K562 (cell line): ENCODE data around the gene NCR1. TPM values are rescaled to one million over a fixed set of nuclear protein-coding genes. Genes with fewer than 3 reads are reported as not detected.
"Not testable (repeated sequence)": the region's sequence is repeated elsewhere in the genome, so short reads cannot be mapped to it uniquely, and the experiment has no call there.

Experiments
- ATAC-seq: fragments of 200-7000 bp; cut with Tn5 transposase; 3 replicates; pipeline ENCODE4 v1.9.1; 2020; ENCODE audit warnings: moderate library complexity
- BruUV-seq: library from RNA; stranded (reverse); fragments of 400-500 nt; replicated peaks from 2 replicates; lab custom pipeline; 2021; lab: Mats Ljungman, UMichigan
- CTCF ChIA-PET: fragments of 300-600 bp; formaldehyde crosslinking; extraction: SDS; loops from one replicate; lab custom pipeline; 2021; ENCODE audit warnings: low intra/inter-chr PET ratio; lab: Yijun Ruan, JAX
- POLR2A ChIA-PET: fragments of 300-600, 350-650 bp; sonication (Branson Sonifier 250); formaldehyde crosslinking; extraction: SDS; loops from one replicate; lab custom pipeline; 2021; ENCODE audit warnings: antibody characterized with exemption, inconsistent platforms; lab: Yijun Ruan, JAX
- DNase-seq, 4 experiments: peaks; one replicate each; pipeline versions ENCODE4 v3.0.0 to v3.0.0-alpha.2; 2011 to 2018; ENCODE audit warnings: low spot score in 3 of 4, mixed read lengths in 3 of 4; ENCODE audit errors: extremely low read depth in 1 of 4
- FAIRE-seq: peaks from 2 replicates; lab custom pipeline; 2011; peaks lifted over from hg19 to GRCh38; lab: Jason Lieb, UNC
- H2AFZ ChIP-seq: 2 replicates; pipeline ENCODE4 v1.6.0; 2011; ENCODE audit warnings: low read depth, low read length, control low read depth, inconsistent platforms
- H3K27ac ChIP-seq: fragments of 200-600 bp; 3 replicates; pipeline ENCODE4 v1.8.0; 2011; ENCODE audit warnings: low read depth, mild to moderate bottlenecking, control low read depth, inconsistent platforms, low read length, moderate library complexity, mixed read lengths; ENCODE audit errors: extremely low read depth
- H3K27me3 ChIP-seq, 2 experiments: fragments of 300-600 bp in 1 of 2; 2 replicates in 1 of 2; 3 replicates in 1 of 2; pipeline versions ENCODE4 v1.6.0 to v1.8.0; 2011; ENCODE audit warnings: inconsistent platforms in 2 of 2, low read length in 2 of 2, mild to moderate bottlenecking in 1 of 2, mixed read lengths in 1 of 2, moderate library complexity in 1 of 2; ENCODE audit not compliant: control insufficient read depth in 2 of 2, insufficient read depth in 2 of 2
- H3K36me3 ChIP-seq: fragments of 300-600 bp; 3 replicates; pipeline ENCODE4 v1.8.0; 2011; ENCODE audit warnings: mild to moderate bottlenecking, low read length, inconsistent platforms; ENCODE audit not compliant: control insufficient read depth, insufficient read depth
- H3K4me1 ChIP-seq, 2 experiments: fragments of 200-600 bp in 1 of 2; replicated peaks in 1 of 2; 2 replicates in 1 of 2; 3 replicates in 1 of 2; pipeline versions ENCODE4 v1.5.1 to v1.8.0; 2011; ENCODE audit warnings: inconsistent platforms in 2 of 2, low read length in 2 of 2, mild to moderate bottlenecking in 1 of 2, mixed read lengths in 1 of 2, moderate library complexity in 1 of 2; ENCODE audit not compliant: control insufficient read depth in 2 of 2, insufficient read depth in 2 of 2
- H3K4me2 ChIP-seq: 2 replicates; pipeline ENCODE4 v1.6.1; 2011; ENCODE audit warnings: low read length, control low read depth, inconsistent platforms, mixed read lengths; ENCODE audit not compliant: insufficient read depth
- H3K4me3 ChIP-seq: fragments of 200-600 bp; sonication (generic), shearing (Covaris generic); 2 replicates; pipeline ENCODE4 v1.5.1; 2016; ENCODE audit warnings: control low read depth, inconsistent platforms
- H3K79me2 ChIP-seq: fragments of 200-600 bp; 3 replicates; pipeline ENCODE4 v1.8.0; 2011; ENCODE audit warnings: low read length, inconsistent platforms; ENCODE audit not compliant: control insufficient read depth, insufficient read depth
- H3K9ac ChIP-seq, 2 experiments: 2 replicates each; pipeline versions ENCODE4 v1.6.0 to v1.6.1; 2011; ENCODE audit warnings: low read depth in 2 of 2, low read length in 2 of 2, control low read depth in 1 of 2, inconsistent platforms in 1 of 2, mild to moderate bottlenecking in 1 of 2, mixed read lengths in 1 of 2; ENCODE audit not compliant: insufficient read depth in 1 of 2
- H3K9me1 ChIP-seq: one replicate; pipeline ENCODE4 v1.6.0; 2011; ENCODE audit warnings: inconsistent platforms, mild to moderate bottlenecking, low read length, moderate library complexity; ENCODE audit not compliant: control insufficient read depth, insufficient read depth
- H3K9me3 ChIP-seq: replicated peaks from 2 replicates; pipeline ENCODE4 v1.5.1; 2011; ENCODE audit warnings: low read depth, low read length, inconsistent platforms; ENCODE audit not compliant: control insufficient read depth, insufficient read depth
- H4K20me1 ChIP-seq: replicated peaks from 2 replicates; pipeline ENCODE4 v1.6.1; 2011; ENCODE audit warnings: low read length, inconsistent platforms, mixed read lengths; ENCODE audit not compliant: control insufficient read depth, insufficient read depth
- ARID1B ChIP-seq: fragments of 450-650 bp; IDR thresholded peaks from 2 replicates; pipeline ENCODE4 v1.6.1; 2016; ENCODE audit warnings: antibody characterized with exemption, mild to moderate bottlenecking, inconsistent platforms
- CBFA2T2 ChIP-seq: fragments of 450-650 bp; conservative IDR thresholded peaks from 2 replicates; pipeline ENCODE4 v1.6.1; 2017; ENCODE audit warnings: mild to moderate bottlenecking
- CBFA2T3 ChIP-seq: fragments of 450-650 bp; IDR thresholded peaks from 2 replicates; pipeline ENCODE4 v1.6.1; 2017
- CTBP1 ChIP-seq: fragments of 450-650 bp; IDR thresholded peaks from 2 replicates; pipeline ENCODE4 v1.6.1; 2016; ENCODE audit warnings: borderline replicate concordance
- DPF2 ChIP-seq: fragments of 450-650 bp; IDR thresholded peaks from 2 replicates; pipeline ENCODE4 v1.6.1; 2016
- ESRRA ChIP-seq: fragments of 450-650 bp; IDR thresholded peaks from 2 replicates; pipeline ENCODE4 v1.6.1; 2014; ENCODE audit warnings: low read depth, mild to moderate bottlenecking, moderate library complexity, borderline replicate concordance
- GTF3C2 ChIP-seq: IDR thresholded peaks from 3 replicates; pipeline ENCODE4 v1.6.1; 2011; ENCODE audit warnings: borderline replicate concordance, mild to moderate bottlenecking, moderate library complexity; ENCODE audit not compliant: insufficient read length; ENCODE audit errors: extremely low read depth
- HMBOX1 ChIP-seq: sonication (generic); IDR thresholded peaks from 2 replicates; pipeline ENCODE4 v1.6.1; 2016
- KDM1A ChIP-seq, 2 experiments: fragments of 450-650 bp; IDR thresholded peaks; 2 replicates each; pipeline ENCODE4 v1.6.1; 2016; ENCODE audit warnings: mild to moderate bottlenecking in 2 of 2
- LEF1 ChIP-seq: fragments of 450-650 bp; IDR thresholded peaks from 2 replicates; pipeline ENCODE4 v1.6.1; 2016; ENCODE audit warnings: mild to moderate bottlenecking
- MECOM ChIP-seq: fragments of 250-450 bp; sonication (Bioruptor Pico); IDR thresholded peaks from 2 replicates; pipeline ENCODE4 v1.8.0; 2022; ENCODE audit warnings: inconsistent platforms
- NFIC ChIP-seq: fragments of 450-650 bp; IDR thresholded peaks from 2 replicates; pipeline ENCODE4 v1.6.1; 2017; ENCODE audit warnings: mild to moderate bottlenecking, inconsistent platforms
- NR4A1 ChIP-seq, 2 experiments: fragments of 250-450 bp in 1 of 2; fragments of 450-650 bp in 1 of 2; sonication (Bioruptor Pico) in 1 of 2; IDR thresholded peaks; 2 replicates each; pipeline versions ENCODE4 v1.4.0 to v1.6.1; 2016 to 2020; ENCODE audit warnings: mild to moderate bottlenecking in 2 of 2, missing compliant biosample characterization in 1 of 2, missing genetic modification characterization in 1 of 2, moderate library complexity in 1 of 2
- SMARCA4 ChIP-seq: fragments of 450-650 bp; IDR thresholded peaks from 2 replicates; pipeline ENCODE4 v1.6.1; 2016
- TAL1 ChIP-seq: fragments of 450-650 bp; IDR thresholded peaks from 2 replicates; pipeline ENCODE4 v1.6.1; 2016; ENCODE audit warnings: mild to moderate bottlenecking
- TCF3 ChIP-seq: sonication (generic); formaldehyde crosslinking; IDR thresholded peaks from 2 replicates; pipeline ENCODE4 v1.4.0; 2020; ENCODE audit warnings: mild to moderate bottlenecking, missing genetic modification reagents
- ZNF263 ChIP-seq: sonication (generic); formaldehyde crosslinking; IDR thresholded peaks from 2 replicates; pipeline ENCODE4 v1.8.0; 2022; ENCODE audit warnings: mild to moderate bottlenecking, missing genetic modification reagents, borderline replicate concordance
- WGBS: fragments of 100-300 bp; shearing (Covaris generic); methylation state at CpG from one replicate; pipeline ENCODE4 v1.1.6; 2016; ENCODE audit warnings: low coverage, mixed read lengths; ENCODE audit not compliant: insufficient coverage; ENCODE audit errors: missing lambda C conversion rate; 5-methylcytosine and 5-hydroxymethylcytosine counted together
- in situ Hi-C: fragments of 300-500 bp; cut with MboI; formaldehyde crosslinking; loops from 4 replicates; pipeline ENCODE4 v1.15.0; 2018; ENCODE audit warnings: inconsistent platforms, mixed read lengths
- intact Hi-C: fragments of 100-400 bp; cut with micrococcal nuclease; formaldehyde crosslinking; loops from 2 replicates; pipeline ENCODE4 v1.14.2; 2022
- polyA plus RNA-seq, 8 experiments: library from polyadenylated mRNA; depleted of rRNA in 4 of 8; stranded (reverse) in 5 of 8; unstranded in 3 of 8; fragments of >200 nt; fragmentation: Nextera tagmentation in 2 of 8; fragmentation: Illumina TruSeq in 1 of 8; extraction: Ambion mirVana in 2 of 8; extraction: Trizol in 1 of 8; gene quantifications; 2 replicates each; pipeline versions ENCODE4 v1.2.1 to v1.2.3, GENCODE V29; 2011 to 2014; ENCODE audit warnings: inconsistent platforms in 1 of 8, missing spikeins in 1 of 8
- total RNA-seq, 7 experiments: library from RNA; depleted of rRNA in 6 of 7; stranded (reverse); fragments of >200 nt in 6 of 7; fragmentation: Illumina TruSeq in 2 of 7; extraction: Trizol in 2 of 7; gene quantifications; 2 replicates each; pipeline versions ENCODE4 v1.2.1 to v1.2.3, GENCODE V29; 2011 to 2021; ENCODE audit warnings: low replicate concordance in 1 of 7
- TF ChIP-seq, protein P1 (sequence below): fragments of 450-650 bp; conservative IDR thresholded peaks from 2 replicates; pipeline ENCODE4 v1.6.1; 2016; ENCODE audit warnings: missing genetic modification characterization, low read depth, mild to moderate bottlenecking, missing compliant biosample characterization, moderate library complexity

The NCR1 gene
- total and polyA plus RNA-seq, 9 of the 15 experiments (the other 6 are each of a cell fraction or from before 2014, with no cell fraction given), result 0.25 to 3.1 (median 1.2) TPM

DNA sequence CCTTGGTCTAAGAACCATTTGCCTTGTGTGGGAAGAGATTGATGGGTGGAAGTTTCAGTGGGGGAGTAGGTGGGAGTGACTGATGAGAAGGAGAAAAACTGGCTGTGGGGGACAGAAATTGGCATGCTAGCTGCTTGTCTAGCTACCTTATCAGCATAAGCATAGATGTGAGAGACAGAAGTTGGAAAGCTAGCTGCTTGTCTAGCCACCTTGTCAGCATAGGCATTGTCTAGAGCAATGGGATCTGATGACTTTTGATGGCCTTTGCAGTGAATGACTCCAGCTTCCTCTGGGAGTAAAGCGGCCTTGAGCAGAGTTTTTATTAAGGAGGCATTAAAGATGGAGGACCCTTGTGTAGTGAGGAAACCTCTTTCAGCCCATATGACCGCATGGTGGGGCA lies 9.9 kb upstream of the NCR1 start (continued):
- TF ChIP-seq NR4A1 (CRISPR knock-in tag; IDR thresholded peaks at IDR 0.05), result no peak
- no peak for TF ChIP-seq NR4A1 (tag; IDR thresholded peaks at IDR 0.05)
- TF ChIP-seq, protein P1, sequence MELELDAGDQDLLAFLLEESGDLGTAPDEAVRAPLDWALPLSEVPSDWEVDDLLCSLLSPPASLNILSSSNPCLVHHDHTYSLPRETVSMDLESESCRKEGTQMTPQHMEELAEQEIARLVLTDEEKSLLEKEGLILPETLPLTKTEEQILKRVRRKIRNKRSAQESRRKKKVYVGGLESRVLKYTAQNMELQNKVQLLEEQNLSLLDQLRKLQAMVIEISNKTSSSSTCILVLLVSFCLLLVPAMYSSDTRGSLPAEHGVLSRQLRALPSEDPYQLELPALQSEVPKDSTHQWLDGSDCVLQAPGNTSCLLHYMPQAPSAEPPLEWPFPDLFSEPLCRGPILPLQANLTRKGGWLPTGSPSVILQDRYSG, result no peak
- no peak for TF ChIP-seq GTF3C2
- no peak for TF ChIP-seq MECOM (CRISPR knock-in tag)
- TF ChIP-seq, all 486 proteins: peak for 0

GRCh38 chr19:54898685-54899084 lies 7.3 kb upstream of the NCR1 start:
- H3K27me3 ChIP-seq, H3K79me2 ChIP-seq, FAIRE-seq, in situ Hi-C loops, BruUV-seq, H3K9ac ChIP-seq, H3K9me1 ChIP-seq, H3K27ac ChIP-seq, H3K9me3 ChIP-seq, H3K4me3 ChIP-seq, CTCF ChIA-PET, intact Hi-C loops, H2AFZ ChIP-seq, H3K4me2 ChIP-seq, H3K36me3 ChIP-seq, H3K4me1 ChIP-seq, H4K20me1 ChIP-seq, ATAC-seq: not testable (repeated sequence)
- peak in 1 of 4 experiments; percentile 60 for DNase-seq
- POLR2A ChIA-PET, result interaction anchor here (1.0 kb wide), 1 partner anchor 218 kb away, joined by 3 read pairs; the partner anchor contains the start of gene PPP1R12C
- 8% methylated on average over 5 of the region's 7 CpGs for WGBS
- TF ChIP-seq KDM1A (IDR thresholded peaks at IDR 0.05) (0 out of 4 replicates have a peak, but pooled peaks of 1 of the 2 experiments have one; percentile 18), CBFA2T3 (peak; percentile 62), CTBP1 (0 out of 2 replicates have a peak, but pooled peaks have one; percentile 34), LEF1 (0 out of 2 replicates have a peak, but pooled peaks have one; percentile 16), SMARCA4 (peak; percentile 52), DPF2 (peak; percentile 63; the same call in 1 of the 2 replicates), NFIC (peak; percentile 22; the same call in 1 of the 2 replicates), CBFA2T2 (peak; percentile 50), TCF3 (peak; percentile 50; the same call in 1 of the 2 replicates), ARID1B (peak; percentile 77), ESRRA (peak; percentile 40; the same call in 1 of the 2 replicates), TAL1 (peak; percentile 56; the same call in 1 of the 2 replicates), HMBOX1 (peak; percentile 31; the same call in 1 of the 2 replicates), ZNF263 (peak; percentile 53; the same call in 1 of the 2 replicates)
